HS-5 (cell line): ENCODE data around the gene BIN1.
"Not testable (repeated sequence)": the region's sequence is repeated elsewhere in the genome, so short reads cannot be mapped to it uniquely, and the experiment has no call there.

Experiments
- DNase-seq: peaks from one replicate; pipeline ENCODE4 v3.0.0-alpha.2; 2012; ENCODE audit warnings: low read depth

The BIN1 gene

GRCh38 chr2:127133793-127134192 lies 26.8 kb upstream of the BIN1 start:
- DNase-seq: no peak

- DNase-seq: no peak
These were observed 23.5 kb upstream of the BIN1 start for GRCh38 chr2:127130421-127130820.

GRCh38 chr2:127129937-127130336 lies 23.0 kb upstream of the BIN1 start:
- no peak for DNase-seq

- DNase-seq: no peak
These were observed 21.5 kb upstream of the BIN1 start for GRCh38 chr2:127128445-127128904.

- DNase-seq: no peak
These were observed 18.9 kb upstream of the BIN1 start for GRCh38 chr2:127125821-127126220.

GRCh38 chr2:127124426-127124825 lies 17.5 kb upstream of the BIN1 start:
- no peak for DNase-seq

- no peak for DNase-seq
These were observed 15.5 kb upstream of the BIN1 start for GRCh38 chr2:127122361-127123027.

- no peak for DNase-seq
These were observed 14.8 kb upstream of the BIN1 start for GRCh38 chr2:127121776-127122176.

GRCh38 chr2:127121353-127121752 lies 14.4 kb upstream of the BIN1 start:
- DNase-seq: no peak

GRCh38 chr2:127120408-127120807 lies 13.5 kb upstream of the BIN1 start:
- not testable (repeated sequence) for DNase-seq

GRCh38 chr2:127118467-127118866 lies 11.5 kb upstream of the BIN1 start:
- no peak for DNase-seq

- DNase-seq: no peak
These were observed 11.1 kb upstream of the BIN1 start for GRCh38 chr2:127118038-127118437.

- no peak for DNase-seq
These were observed 10.6 kb upstream of the BIN1 start for GRCh38 chr2:127117603-127118002.

- no peak for DNase-seq
These were observed 8.7 kb upstream of the BIN1 start for GRCh38 chr2:127115471-127116199.

GRCh38 chr2:127110985-127111384 lies 4.0 kb upstream of the BIN1 start:
- no peak for DNase-seq

GRCh38 chr2:127108090-127108523 lies 1.2 kb upstream of the BIN1 start:
- no peak for DNase-seq

GRCh38 chr2:127107622-127107999 lies 657 bp upstream of the BIN1 start:
- no peak for DNase-seq

- no peak for DNase-seq
These were observed 430 bp downstream of the BIN1 start for GRCh38 chr2:127106457-127106990.

GRCh38 chr2:127105656-127106456 lies 1.1 kb downstream of the BIN1 start:
- DNase-seq: no peak

GRCh38 chr2:127104881-127105655 lies 1.9 kb downstream of the BIN1 start:
- no peak for DNase-seq

- no peak for DNase-seq
These were observed 2.7 kb downstream of the BIN1 start for GRCh38 chr2:127104166-127104660.
